Tongue (tissue), 2 donors: ENCODE measurements around the gene RDX. TPM values are rescaled to one million over a fixed set of nuclear protein-coding genes. Genes with fewer than 3 reads are reported as not detected.
A peak's percentile ranks its signal among the peaks of the same experiment; 100 is the strongest.

Experiments used
- DNase-seq: peaks from one replicate; pipeline ENCODE4 v3.0.0-alpha.2; 2015
- total RNA-seq: library from RNA; depleted of rRNA; stranded (reverse); fragments of >200 nt; gene quantifications from one replicate; pipeline ENCODE4 v1.2.3, GENCODE V29; 2014

The RDX gene
- total RNA-seq, 1 donor from 2014 or later, result 80.5 TPM

DNA sequence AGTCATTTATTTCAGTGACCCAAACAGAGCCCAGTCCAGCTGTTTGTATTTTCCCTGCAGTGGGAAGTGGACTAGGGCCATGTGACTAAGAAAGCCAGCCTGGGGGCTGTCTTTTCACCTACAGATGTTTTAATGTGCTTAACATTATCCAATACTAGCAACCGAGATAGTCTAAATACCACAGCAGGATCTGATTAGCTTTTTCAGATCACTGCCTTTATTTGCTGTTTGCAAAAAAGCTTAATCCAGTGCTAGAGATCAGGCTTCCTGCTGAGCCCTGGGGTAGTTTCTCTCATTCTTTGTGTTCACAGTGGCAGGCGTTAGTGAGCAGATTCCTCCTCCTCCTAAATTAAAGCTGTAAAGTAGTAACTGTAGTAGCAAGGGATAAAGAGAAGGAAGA lies 168.3 kb downstream of the RDX start:
- DNase-seq, result peak; percentile 27

DNA sequence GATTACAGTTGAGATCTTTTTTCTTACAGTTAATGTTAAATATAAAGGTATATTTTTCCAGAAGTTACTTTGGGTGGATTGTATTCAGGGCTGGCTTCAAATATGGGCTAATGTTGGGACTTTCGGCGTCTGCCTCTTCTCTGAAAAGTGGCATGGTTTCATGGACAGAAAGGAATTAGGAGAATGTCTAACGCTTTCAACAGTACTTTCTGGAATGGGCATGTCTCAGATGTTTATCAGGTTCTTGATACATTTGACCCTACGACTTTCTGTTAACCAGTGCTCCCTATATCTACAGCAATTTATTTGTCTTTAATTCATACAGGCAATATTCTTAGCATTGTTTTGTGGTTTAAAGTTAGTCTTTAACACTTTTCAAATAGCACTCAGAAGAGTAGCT lies 169.5 kb downstream of the RDX start:
- DNase-seq, result no peak

DNA sequence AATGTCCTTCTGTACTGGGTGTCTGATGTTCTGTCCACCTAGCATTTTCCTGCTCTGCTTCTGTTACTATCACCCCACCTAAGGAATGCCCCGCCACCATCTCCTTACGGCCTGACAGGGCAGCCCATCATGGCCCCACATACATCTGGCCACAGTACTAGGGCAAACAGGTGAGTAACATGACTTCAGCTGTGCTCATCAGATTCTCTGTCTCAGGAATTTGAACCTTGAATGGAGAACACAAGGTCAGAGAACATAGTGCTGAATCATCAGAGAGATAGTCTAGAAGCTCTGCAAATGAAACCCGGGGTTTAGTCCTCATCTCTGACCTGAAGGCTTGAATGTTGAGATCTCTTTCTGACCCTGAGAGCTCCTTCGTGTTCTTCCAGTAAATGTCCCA lies 170.8 kb downstream of the RDX start:
- DNase-seq, result no peak

Other genes starting within 250 kb of the RDX start
- 17.6 TPM for gene ZC3H12C, start 203.2 kb downstream of the RDX start, total RNA-seq
- 15.1 TPM for gene FDX1, start 133.3 kb upstream of the RDX start, total RNA-seq